Smooth muscle cell (in vitro differentiated cells): Measurements from ENCODE around the gene CBR4. TPM values are rescaled to one million over a fixed set of nuclear protein-coding genes. Genes with fewer than 3 reads are reported as not detected.
"Not testable (repeated sequence)": the region's sequence is repeated elsewhere in the genome, so short reads cannot be mapped to it uniquely, and the experiment has no call there.

Source experiments
- DNase-seq: peaks from one replicate; lab custom pipeline; 2025; ENCODE audit not compliant: unreplicated experiment; lab: John Stamatoyannopoulos, UW
- H2AFZ ChIP-seq: fragments of 200-600 bp; sonication (generic); 2 replicates; pipeline ENCODE4 v1.6.0; 2016; ENCODE audit warnings: antibody characterized with exemption, low read depth, mild to moderate bottlenecking
- H3F3A ChIP-seq: fragments of 200-600 bp; sonication (generic); 2 replicates; pipeline ENCODE4 v1.6.0; 2017; ENCODE audit warnings: antibody characterized with exemption, low read depth
- H3K27ac ChIP-seq: fragments of 200-600 bp; sonication (generic); 2 replicates; pipeline ENCODE4 v1.5.1; 2016; ENCODE audit warnings: low read depth, mild to moderate bottlenecking
- H3K27me3 ChIP-seq: fragments of 200-600 bp; sonication (generic); 2 replicates; pipeline ENCODE4 v1.6.1; 2016; ENCODE audit warnings: low read depth, mild to moderate bottlenecking
- H3K36me3 ChIP-seq: fragments of 200-600 bp; sonication (generic); 2 replicates; pipeline ENCODE4 v1.5.1; 2016; ENCODE audit warnings: low read depth
- H3K4me1 ChIP-seq: fragments of 200-600 bp; sonication (generic); 2 replicates; pipeline ENCODE4 v1.5.1; 2016; ENCODE audit warnings: low read depth
- H3K4me2 ChIP-seq: fragments of 200-600 bp; sonication (generic); 2 replicates; pipeline ENCODE4 v1.6.0; 2016; ENCODE audit warnings: mild to moderate bottlenecking
- H3K4me3 ChIP-seq: fragments of 200-600 bp; sonication (generic); 2 replicates; pipeline ENCODE4 v1.5.1; 2016; ENCODE audit warnings: mild to moderate bottlenecking
- H3K79me2 ChIP-seq: fragments of 200-600 bp; sonication (generic); 2 replicates; pipeline ENCODE4 v1.6.0; 2016; ENCODE audit warnings: low read depth, mild to moderate bottlenecking
- H3K9ac ChIP-seq: fragments of 200-600 bp; sonication (generic); 2 replicates; pipeline ENCODE4 v1.6.0; 2016; ENCODE audit warnings: low read depth
- H3K9me3 ChIP-seq: fragments of 200-600 bp; sonication (generic); replicated peaks from 2 replicates; pipeline ENCODE4 v1.5.1; 2016; ENCODE audit warnings: low read depth
- H4K20me1 ChIP-seq: fragments of 200-600 bp; sonication (generic); 2 replicates; pipeline ENCODE4 v1.6.0; 2016; ENCODE audit warnings: low read depth
- CTCF ChIP-seq: fragments of 200-600 bp; sonication (generic); IDR thresholded peaks from 2 replicates; pipeline ENCODE4 v1.5.1; 2017; ENCODE audit warnings: borderline replicate concordance, mild to moderate bottlenecking, antibody characterized with exemption; ENCODE audit not compliant: insufficient read depth, poor library complexity, severe bottlenecking
- WGBS: methylation state at CpG from one replicate; pipeline ENCODE4 v1.1.7; 2016; ENCODE audit warnings: low lambda C conversion rate; 5-methylcytosine and 5-hydroxymethylcytosine counted together
- polyA plus RNA-seq: library from polyadenylated mRNA; unstranded; fragments of >200 nt; fragmentation: Nextera tagmentation; extraction: Ambion mirVana; gene quantifications from 2 replicates; pipeline ENCODE4 v1.2.1, GENCODE V29; 2016
- total RNA-seq: library from RNA; depleted of rRNA; stranded (reverse); fragments of >200 nt; gene quantifications from 2 replicates; pipeline ENCODE4 v1.2.3, GENCODE V29; 2014

The CBR4 gene
- total and polyA plus RNA-seq, 2 experiments from 2014 or later, result 7.6 to 14.5 TPM

GRCh38 chr4:168960716-168961115, 49.3 kb downstream of the CBR4 start:
- Histone ChIP-seq H3K27ac (no peak overlapping the region), H3K36me3 (peaks cover 2% of the 10 kb centered on the region), H3K4me1 (no peaks in the 10 kb centered on the region), H3K4me3 (no peak overlapping the region), H3K4me2 (no peak overlapping the region), H3K9ac (no peak overlapping the region), H3F3A (no peaks in the 10 kb centered on the region), H3K9me3 (no peaks in the 10 kb centered on the region), H3K79me2 (no peaks in the 10 kb centered on the region), H3K27me3 (no peaks in the 10 kb centered on the region), H4K20me1 (no peaks in the 10 kb centered on the region), H2AFZ (no peak overlapping the region)
- over 99% methylated on average over 5 of the region's 5 CpGs for WGBS
- no peak for TF ChIP-seq CTCF
- DNase-seq, result no peak

- H2AFZ ChIP-seq, result no peak overlapping the region
- no peak overlapping the region for H3K4me2 ChIP-seq
- H3K4me3 ChIP-seq, result no peak overlapping the region
- H3K4me1 ChIP-seq, result no peaks in the 10 kb centered on the region
- WGBS, result 60% methylated on average over 2 of the region's 2 CpGs
- H3K9me3 ChIP-seq, result no peaks in the 10 kb centered on the region
- no peak for DNase-seq
- no peak for TF ChIP-seq CTCF
- no peak overlapping the region for H3K9ac ChIP-seq
- H4K20me1 ChIP-seq, result no peaks in the 10 kb centered on the region
- no peaks in the 10 kb centered on the region for H3K36me3 ChIP-seq
- H3K79me2 ChIP-seq, result no peaks in the 10 kb centered on the region
- no peaks in the 10 kb centered on the region for H3K27me3 ChIP-seq
- no peaks in the 10 kb centered on the region for H3F3A ChIP-seq
- peak overlapping the region; percentile 17 for H3K27ac ChIP-seq
Observed at GRCh38 chr4:168955674-168956073, 54.4 kb downstream of the CBR4 start.

DNA sequence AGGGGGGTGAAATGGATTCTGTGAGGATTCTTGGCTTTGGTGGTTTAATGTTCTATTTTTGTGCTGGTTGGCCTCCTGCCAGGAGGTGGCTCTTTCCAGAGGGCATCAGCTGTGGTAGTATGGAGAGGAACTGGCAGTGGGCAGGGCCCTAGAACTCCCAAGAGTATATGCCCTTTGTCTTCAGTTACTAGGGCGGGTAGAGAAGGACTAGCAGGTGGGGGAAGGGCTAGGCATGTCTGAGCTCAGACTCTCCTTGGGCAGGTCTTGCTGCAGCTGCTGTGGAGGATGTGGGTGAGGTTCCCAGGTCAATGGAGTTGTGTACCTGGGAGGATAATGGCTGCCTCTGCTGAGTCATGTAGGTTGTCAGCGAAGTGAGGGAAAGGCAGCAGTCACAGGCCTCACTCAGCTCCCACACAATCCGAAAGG, 57.2 kb downstream of the CBR4 start:
- not testable (repeated sequence) for DNase-seq, H3K79me2 ChIP-seq, H3K9me3 ChIP-seq, H3K4me1 ChIP-seq, H3K9ac ChIP-seq, H3K4me3 ChIP-seq, H3K27me3 ChIP-seq, H3K4me2 ChIP-seq, H3K27ac ChIP-seq, H2AFZ ChIP-seq, H3F3A ChIP-seq, H4K20me1 ChIP-seq, H3K36me3 ChIP-seq
- 96% methylated on average over 3 of the region's 3 CpGs for WGBS

GRCh38 chr4:168945291-168945690, 64.8 kb downstream of the CBR4 start:
- Histone ChIP-seq H3K36me3 (no peaks in the 10 kb centered on the region), H3K9me3 (no peaks in the 10 kb centered on the region), H3K9ac (no peak overlapping the region), H3K4me2 (no peak overlapping the region), H3K27ac (no peak overlapping the region), H3F3A (no peaks in the 10 kb centered on the region), H3K4me3 (no peak overlapping the region), H3K27me3 (no peaks in the 10 kb centered on the region), H2AFZ (no peak overlapping the region), H3K4me1 (no peaks in the 10 kb centered on the region), H4K20me1 (no peaks in the 10 kb centered on the region), H3K79me2 (no peaks in the 10 kb centered on the region)
- no peak for DNase-seq
- 71% methylated on average over 2 of the region's 2 CpGs for WGBS
- no peak for TF ChIP-seq CTCF
